TTC549 (cell line): Measurements from ENCODE around the gene CCDC201.

ENCODE experiments used
- FAIRE-seq: peaks from 2 replicates; lab custom pipeline; 2012; peaks lifted over from hg19 to GRCh38; lab: Jason Lieb, UNC

Gene CCDC201, protein sequence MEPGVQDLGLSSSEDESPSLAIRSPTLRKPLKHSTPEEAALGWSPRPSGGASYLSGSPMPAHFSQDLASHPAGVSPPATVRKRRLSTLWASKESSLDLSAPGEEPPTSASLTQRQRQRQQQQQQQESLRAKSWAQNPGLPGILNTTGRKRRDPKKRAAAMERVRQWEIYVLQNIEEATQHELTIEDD

GRCh38 chr7:45873035-45873354 is at the start of gene CCDC201:
TSS of gene CCDC201 (minus strand) at chr7:45873082. CDS start at chr7:45873007, 75 bp downstream.
- FAIRE-seq = no peak

DNA sequence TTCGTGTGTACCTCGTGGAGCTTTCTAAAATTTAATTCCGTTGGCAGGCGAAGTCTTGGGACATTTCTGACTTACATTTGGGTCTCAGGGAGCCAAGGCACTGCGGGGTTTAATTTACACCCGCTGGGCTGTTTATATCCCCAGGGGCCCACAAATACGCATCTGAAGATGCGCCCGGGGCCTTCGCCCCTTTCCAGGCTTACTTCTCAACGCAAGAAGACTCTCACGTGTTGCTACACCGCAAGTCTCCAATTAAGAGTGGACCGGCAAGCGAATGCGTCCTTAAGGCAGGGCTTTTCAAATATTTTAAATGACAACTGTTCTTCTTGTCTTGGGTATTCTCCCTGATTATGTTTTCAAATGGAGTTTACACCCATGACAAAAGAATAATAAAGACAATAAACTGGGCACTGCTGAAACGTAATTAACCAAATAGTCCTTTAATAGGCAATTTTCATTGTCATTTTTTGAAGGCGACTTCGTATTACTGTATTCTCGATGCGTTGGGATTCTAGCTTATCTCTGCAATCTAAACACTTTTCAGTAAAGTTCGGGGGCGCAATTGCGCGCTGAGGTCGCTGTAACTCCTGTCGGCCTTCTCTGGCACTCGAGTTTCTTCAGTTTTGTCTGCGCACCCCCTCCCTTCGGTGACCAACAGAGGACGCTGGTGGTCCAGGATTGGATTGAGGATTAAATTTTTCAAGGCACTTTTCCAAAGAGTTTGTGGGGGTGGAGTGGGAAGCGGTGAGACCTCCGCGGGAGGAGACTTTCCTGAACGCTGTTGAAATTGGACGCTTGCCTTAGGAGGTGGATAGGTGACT is 49.0 kb upstream of the CCDC201 start:
- peak; percentile 61 for FAIRE-seq

DNA sequence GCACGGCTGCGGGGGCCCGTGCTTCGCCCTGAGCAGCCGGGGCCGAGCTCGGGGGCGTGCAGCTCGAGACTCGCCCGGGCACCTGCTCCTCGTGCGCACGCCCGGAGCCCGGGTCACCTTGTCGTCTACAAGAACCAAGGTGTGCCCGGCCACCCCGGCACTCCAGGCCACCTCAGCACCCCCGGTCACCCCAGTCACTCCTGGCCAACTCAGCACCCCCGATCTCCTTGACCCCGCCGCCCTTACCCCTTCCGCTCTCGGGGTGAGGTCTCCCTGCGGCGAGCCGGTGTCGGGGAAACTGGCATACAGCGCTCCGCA is 48.5 kb upstream of the CCDC201 start:
- FAIRE-seq = no peak

GRCh38 chr7:45920502-45921380 is 47.9 kb upstream of the CCDC201 start, which contains the start of gene IGFBP3:
TSS of gene IGFBP3 (minus strand) at chr7:45921272. CDS start at chr7:45921140, 132 bp downstream.
- FAIRE-seq = no peak

- FAIRE-seq = no peak
Measured at GRCh38 chr7:45919993-45920459, 47.1 kb upstream of the CCDC201 start.

- FAIRE-seq = no peak
Measured at GRCh38 chr7:45919231-45919784, 46.4 kb upstream of the CCDC201 start.

DNA sequence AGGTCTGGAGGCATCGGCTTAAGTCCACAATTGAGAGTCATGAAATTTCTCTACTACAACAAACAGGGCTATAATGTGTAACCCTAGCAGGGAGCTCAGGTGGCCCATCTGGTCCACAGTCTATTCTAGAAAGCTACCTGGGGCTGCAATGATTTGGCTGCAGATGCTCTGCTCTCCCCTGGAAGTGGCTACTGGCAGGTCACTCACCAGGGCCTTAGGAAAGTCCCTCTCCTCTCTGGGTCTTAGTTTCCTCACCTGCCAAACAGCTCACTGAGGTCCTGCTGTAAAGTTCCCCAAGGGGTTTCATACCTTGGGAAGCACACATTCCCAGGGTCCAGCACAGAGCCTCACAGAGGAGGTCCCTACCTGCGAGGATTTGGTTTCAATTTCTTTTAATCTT is 45.7 kb upstream of the CCDC201 start:
- FAIRE-seq = no peak

- no peak for FAIRE-seq
Measured at GRCh38 chr7:45917658-45918057, 44.8 kb upstream of the CCDC201 start.

DNA sequence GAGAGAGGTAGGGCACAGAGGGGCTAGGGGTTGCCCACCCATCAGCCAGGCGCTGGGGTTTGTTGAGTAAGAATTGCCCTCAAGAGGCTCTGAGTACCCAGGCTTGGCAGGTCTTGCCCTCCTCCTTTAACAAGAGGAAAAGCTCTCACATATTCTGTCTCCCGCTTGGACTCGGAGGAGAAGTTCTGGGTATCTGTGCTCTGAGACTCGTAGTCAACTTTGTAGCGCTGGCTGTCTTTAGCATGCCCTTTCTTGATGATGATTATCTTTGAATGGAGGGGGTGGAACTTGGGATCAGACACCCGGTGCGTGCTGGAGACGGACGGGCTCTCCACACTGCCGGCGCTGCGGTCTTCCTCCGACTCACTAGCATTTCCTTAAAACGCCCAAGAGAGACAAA is 44.2 kb upstream of the CCDC201 start:
- no peak for FAIRE-seq

- FAIRE-seq = no peak
Measured at GRCh38 chr7:45915606-45916005, 42.7 kb upstream of the CCDC201 start.

- FAIRE-seq = no peak
Measured at GRCh38 chr7:45914911-45915310, 42.0 kb upstream of the CCDC201 start.

GRCh38 chr7:45912972-45913371 is 40.1 kb upstream of the CCDC201 start:
- FAIRE-seq = no peak

DNA sequence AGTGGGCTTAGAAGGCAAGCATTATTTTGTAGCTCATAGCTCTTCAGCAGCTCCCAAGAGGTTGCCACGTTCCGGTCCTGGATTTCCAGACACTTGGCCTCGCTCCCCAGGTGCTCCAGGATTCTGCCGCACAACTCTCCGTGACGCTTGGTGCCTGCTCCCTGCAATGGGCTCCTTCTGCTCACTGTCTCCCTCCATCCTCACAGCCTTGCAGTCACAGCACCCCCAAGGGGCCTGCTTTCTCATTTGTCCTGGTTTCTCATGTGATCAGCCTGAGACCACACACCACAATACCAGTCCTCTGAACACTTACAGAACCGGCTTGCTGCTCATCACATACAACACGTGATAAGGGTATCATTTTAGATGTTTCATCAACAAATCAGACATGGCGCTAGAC is 38.4 kb upstream of the CCDC201 start:
- FAIRE-seq = no peak

DNA sequence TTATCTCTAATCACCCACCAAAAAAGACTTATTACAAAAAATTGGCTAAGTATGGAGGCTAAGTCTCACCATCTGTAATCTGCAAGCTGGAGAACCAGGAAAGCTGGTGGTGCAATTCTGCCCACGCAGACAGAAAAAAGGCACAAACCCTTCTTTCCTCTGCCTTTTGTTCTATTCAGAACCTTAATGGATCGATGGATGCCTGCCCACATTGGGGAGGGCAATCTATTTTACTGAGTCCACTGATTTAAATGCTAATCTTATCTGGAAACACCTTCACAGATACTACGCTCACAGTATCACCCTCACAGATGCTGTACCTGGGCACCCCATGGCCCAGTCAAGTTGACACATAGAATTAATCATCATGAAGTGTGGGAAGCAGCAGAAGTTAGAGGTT is 38.0 kb upstream of the CCDC201 start:
- no peak for FAIRE-seq

DNA sequence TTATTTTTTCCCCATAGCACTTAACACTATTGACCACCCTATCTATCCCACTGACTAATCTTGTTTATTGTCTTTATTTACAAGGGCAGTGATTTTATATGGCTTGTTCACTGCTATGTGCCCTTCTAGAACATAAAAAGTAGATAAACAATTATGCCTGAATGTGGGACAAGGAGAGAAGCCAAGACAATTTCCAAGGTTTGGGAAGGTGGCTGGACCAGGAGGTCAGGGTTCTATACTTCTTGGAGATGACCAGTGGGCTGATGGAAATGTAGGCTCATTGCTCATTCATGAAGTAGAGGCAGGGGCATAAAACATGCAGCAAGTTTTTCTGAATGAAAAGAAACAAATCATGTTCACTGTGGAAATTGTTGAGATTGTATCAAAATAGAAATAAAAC is 36.7 kb upstream of the CCDC201 start:
- FAIRE-seq = no peak

- no peak for FAIRE-seq
Measured at GRCh38 chr7:45902820-45903219, 29.9 kb upstream of the CCDC201 start.

- FAIRE-seq = no peak
Measured at GRCh38 chr7:45901566-45901965, 28.7 kb upstream of the CCDC201 start.

GRCh38 chr7:45898222-45898621 is 25.3 kb upstream of the CCDC201 start:
- no peak for FAIRE-seq

DNA sequence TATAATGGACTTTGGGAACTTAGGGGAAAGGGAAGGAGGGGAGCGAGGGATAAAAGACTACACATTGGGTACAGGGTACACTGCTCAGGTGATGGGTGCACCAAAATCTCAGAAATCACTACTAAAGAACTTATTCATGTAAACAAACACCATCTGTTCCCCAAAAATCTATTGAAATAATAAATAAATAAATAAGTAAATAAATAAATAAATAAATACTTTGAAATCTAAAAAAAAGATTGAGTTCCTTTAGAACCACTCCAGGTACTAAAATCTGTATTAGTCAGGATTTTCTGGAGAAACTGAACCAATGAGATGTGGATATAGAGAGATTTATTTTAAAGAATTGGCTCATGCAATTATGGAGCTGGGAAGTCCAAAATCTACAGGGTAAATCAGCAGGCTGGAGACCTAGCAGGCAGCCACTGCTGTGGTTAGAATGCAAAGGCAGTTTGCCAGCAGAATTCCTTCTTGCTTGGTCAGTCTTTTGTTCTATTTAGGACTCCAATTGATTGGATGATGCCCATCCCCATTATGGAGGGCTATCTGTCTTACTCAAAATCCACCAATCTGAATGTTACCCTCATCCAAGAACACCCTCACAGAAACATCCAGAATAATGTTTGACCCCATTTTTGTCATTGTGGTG is 24.3 kb upstream of the CCDC201 start:
- FAIRE-seq = no peak

DNA sequence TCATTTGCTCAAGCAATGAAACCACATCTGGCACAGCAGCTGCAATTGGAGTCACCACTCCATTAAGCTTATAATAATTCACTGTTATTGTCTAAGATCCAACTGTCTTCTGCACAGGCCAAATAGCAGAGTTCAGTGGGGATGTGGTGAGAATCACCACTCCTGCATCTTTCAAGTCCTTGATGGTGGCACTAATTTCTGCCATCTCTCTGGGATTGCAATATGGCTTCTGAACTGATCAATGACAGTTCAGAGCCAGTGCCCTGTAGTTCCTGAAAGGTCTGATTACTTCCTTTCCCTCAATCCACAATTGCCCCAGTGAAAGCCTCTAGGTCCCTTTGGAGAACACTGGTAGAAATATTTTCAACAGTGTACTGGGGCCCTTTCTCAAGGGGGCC is 21.8 kb upstream of the CCDC201 start:
- FAIRE-seq = no peak

DNA sequence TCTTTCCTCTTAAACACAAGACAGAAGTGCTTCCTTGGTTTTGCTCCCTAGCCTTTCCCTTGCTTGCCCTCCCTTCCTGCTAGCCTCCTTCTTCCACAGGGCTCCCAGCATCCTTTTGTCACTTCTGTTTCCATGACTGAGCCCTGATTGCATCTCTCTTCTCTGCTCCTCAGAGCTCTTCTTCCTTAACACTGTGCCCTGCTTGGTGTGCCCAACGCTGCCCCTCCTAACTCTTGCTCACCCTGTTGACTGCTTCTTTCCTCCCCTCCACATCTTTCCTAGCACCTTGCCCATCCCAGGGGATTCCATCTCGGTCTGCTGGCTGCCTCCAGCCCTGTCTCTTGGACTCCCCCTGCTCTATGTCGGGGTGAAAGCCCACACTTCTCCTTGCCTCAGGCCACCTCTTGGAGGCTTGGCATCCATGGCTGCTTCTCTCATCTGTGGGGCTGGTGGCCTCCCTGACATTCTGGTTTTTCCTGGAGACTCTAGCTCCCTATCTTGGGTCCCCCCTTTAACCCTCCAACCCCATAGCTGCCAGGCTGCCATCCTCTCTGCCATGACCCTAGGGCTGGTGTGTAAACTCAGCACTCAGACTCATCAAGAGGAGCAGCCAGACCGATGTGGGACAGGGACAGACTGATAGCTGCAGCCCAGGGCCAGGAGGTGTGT is 21.2 kb upstream of the CCDC201 start:
- FAIRE-seq = no peak
